ENCODE data around the gene CTSZ. TPM values are rescaled to one million over a fixed set of nuclear protein-coding genes. Genes with fewer than 3 reads are reported as not detected.

Gene CTSZ
- total and polyA plus RNA-seq, 10 of the 15 experiments (the other 5 are each of a cell fraction or from before 2014, with no cell fraction given): 6.0 to 301 (median 154) TPM

DNA sequence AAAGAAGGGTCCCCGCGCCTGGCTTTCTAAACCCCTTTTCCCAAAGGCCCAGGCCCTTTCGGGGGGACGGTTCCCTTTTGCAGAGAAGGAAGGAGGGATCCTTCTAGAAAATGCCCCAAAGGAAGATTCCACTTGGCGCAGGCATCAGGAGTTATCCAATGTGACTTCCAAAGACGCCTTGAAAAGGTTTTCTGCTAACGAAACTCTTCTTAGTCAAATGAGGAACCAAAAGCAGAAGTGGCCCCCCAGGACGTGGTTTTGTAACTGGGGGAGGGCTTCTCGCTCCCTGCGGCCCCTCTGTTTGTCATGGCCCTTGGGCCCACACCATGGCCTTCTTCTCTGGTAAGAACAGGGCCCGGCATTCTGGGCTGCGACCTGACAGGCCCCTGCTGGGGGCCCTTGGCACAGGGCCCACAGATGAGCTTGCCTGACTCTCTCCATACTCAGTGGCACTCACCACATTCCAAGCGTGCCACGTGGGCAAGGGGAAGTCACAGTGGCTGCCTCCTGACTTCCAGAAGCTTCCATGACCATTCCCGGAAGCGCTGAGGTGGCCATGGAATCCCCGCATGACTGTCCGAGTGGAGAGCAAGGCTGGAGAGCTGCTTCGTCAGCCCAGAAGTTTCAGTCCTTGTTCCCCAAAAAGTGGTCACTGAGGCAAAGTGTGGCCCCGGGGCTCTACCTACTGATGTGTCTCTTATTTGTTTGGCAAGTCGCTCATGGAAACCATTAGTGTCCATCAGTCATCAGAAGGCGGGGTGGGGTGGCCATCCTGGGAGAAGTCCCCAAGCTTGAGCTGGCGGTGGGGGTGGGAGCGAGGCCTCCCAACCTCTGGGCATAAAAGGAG, 834 bp upstream of the CTSZ start (continued):
- TF ChIP-seq TCF3 (IDR thresholded peaks at IDR 0.05; ENCODE audit: borderline replicate concordance, insufficient read depth, low read depth, low read length) (peak; percentile 83; the same call in 1 of the 2 replicates), SRF (IDR thresholded peaks at IDR 0.05; ENCODE audit: low read depth in 2 of 2, low read length in 2 of 2) (peak in 1 of 2 experiments; percentile 83; a peak in 2 of 4 replicates), CEBPB (IDR thresholded peaks at IDR 0.05; ENCODE audit: borderline replicate concordance in 1 of 2, low read depth in 2 of 2, low read length in 2 of 2) (no peak), TARDBP (IDR thresholded peaks at IDR 0.05; ENCODE audit: borderline replicate concordance) (no peak; the same call in 1 of the 2 replicates), ZSCAN29 (IDR thresholded peaks at IDR 0.05) (peak; percentile 37; the same call in 1 of the 2 replicates), TCF7 (IDR thresholded peaks at IDR 0.05; ENCODE audit: borderline replicate concordance) (no peak; the same call in 1 of the 2 replicates), FOXM1 (IDR thresholded peaks at IDR 0.05; ENCODE audit: low read depth, low read length) (peak; percentile 92), RAD21 (IDR thresholded peaks at IDR 0.05; ENCODE audit: insufficient read depth, low read depth, low read length) (0 out of 2 replicates have a peak, but pooled peaks have one; percentile 2), EGR1 (IDR thresholded peaks at IDR 0.05; ENCODE audit: borderline replicate concordance in 1 of 2, low read depth in 2 of 2, low read length in 2 of 2) (peak in 1 of 2 experiments; percentile 70; a peak in 1 of 3 replicates), CHD4 (IDR thresholded peaks at IDR 0.05) (no peak; the same call in 1 of the 2 replicates), IKZF1 (conservative IDR thresholded peaks at IDR 0.05) (peak; percentile 99), NFXL1 (IDR thresholded peaks at IDR 0.05; ENCODE audit: borderline replicate concordance) (no peak), RELA (IDR thresholded peaks at IDR 0.05; ENCODE audit: borderline replicate concordance, partially characterized antibody) (no peak), HCFC1 (IDR thresholded peaks at IDR 0.05; ENCODE audit: low read length) (no peak; the same call in 1 of the 2 replicates), BMI1 (IDR thresholded peaks at IDR 0.05; ENCODE audit: borderline replicate concordance) (peak; percentile 74), SREBF1 (IDR thresholded peaks at IDR 0.05; ENCODE audit: low read length) (no peak), NR2C1 (IDR thresholded peaks at IDR 0.05) (peak; percentile 15; the same call in 1 of the 2 replicates)
- TF ChIP-seq, protein P1, sequence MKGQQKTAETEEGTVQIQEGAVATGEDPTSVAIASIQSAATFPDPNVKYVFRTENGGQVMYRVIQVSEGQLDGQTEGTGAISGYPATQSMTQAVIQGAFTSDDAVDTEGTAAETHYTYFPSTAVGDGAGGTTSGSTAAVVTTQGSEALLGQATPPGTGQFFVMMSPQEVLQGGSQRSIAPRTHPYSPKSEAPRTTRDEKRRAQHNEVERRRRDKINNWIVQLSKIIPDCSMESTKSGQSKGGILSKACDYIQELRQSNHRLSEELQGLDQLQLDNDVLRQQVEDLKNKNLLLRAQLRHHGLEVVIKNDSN (IDR thresholded peaks at IDR 0.05; ENCODE audit: borderline replicate concordance, extremely low read length, insufficient read depth, low read depth, low read length): peak; percentile 34
- TF ChIP-seq, protein P2, sequence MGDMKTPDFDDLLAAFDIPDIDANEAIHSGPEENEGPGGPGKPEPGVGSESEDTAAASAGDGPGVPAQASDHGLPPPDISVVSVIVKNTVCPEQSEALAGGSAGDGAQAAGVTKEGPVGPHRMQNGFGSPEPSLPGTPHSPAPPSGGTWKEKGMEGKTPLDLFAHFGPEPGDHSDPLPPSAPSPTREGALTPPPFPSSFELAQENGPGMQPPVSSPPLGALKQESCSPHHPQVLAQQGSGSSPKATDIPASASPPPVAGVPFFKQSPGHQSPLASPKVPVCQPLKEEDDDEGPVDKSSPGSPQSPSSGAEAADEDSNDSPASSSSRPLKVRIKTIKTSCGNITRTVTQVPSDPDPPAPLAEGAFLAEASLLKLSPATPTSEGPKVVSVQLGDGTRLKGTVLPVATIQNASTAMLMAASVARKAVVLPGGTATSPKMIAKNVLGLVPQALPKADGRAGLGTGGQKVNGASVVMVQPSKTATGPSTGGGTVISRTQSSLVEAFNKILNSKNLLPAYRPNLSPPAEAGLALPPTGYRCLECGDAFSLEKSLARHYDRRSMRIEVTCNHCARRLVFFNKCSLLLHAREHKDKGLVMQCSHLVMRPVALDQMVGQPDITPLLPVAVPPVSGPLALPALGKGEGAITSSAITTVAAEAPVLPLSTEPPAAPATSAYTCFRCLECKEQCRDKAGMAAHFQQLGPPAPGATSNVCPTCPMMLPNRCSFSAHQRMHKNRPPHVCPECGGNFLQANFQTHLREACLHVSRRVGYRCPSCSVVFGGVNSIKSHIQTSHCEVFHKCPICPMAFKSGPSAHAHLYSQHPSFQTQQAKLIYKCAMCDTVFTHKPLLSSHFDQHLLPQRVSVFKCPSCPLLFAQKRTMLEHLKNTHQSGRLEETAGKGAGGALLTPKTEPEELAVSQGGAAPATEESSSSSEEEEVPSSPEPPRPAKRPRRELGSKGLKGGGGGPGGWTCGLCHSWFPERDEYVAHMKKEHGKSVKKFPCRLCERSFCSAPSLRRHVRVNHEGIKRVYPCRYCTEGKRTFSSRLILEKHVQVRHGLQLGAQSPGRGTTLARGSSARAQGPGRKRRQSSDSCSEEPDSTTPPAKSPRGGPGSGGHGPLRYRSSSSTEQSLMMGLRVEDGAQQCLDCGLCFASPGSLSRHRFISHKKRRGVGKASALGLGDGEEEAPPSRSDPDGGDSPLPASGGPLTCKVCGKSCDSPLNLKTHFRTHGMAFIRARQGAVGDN (IDR thresholded peaks at IDR 0.05): peak; percentile 40
- TF ChIP-seq, protein P3, sequence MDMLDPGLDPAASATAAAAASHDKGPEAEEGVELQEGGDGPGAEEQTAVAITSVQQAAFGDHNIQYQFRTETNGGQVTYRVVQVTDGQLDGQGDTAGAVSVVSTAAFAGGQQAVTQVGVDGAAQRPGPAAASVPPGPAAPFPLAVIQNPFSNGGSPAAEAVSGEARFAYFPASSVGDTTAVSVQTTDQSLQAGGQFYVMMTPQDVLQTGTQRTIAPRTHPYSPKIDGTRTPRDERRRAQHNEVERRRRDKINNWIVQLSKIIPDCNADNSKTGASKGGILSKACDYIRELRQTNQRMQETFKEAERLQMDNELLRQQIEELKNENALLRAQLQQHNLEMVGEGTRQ (IDR thresholded peaks at IDR 0.05; ENCODE audit: borderline replicate concordance, low read depth, low read length): no peak

All from GM12878 (cell line).